CD14-positive monocyte (primary cell): Measurements from ENCODE around the gene RAPGEF2. TPM values are rescaled to one million over a fixed set of nuclear protein-coding genes. Genes with fewer than 3 reads are reported as not detected.

Experiments used
- DNase-seq, 3 donors: peaks; one replicate each; pipeline ENCODE4 v3.0.0-alpha.2; 2011 to 2022
- H2AFZ ChIP-seq: 2 replicates; pipeline ENCODE4 v1.6.0; 2012; ENCODE audit warnings: mild to moderate bottlenecking, low read depth, low read length, inconsistent platforms; ENCODE audit not compliant: insufficient read depth, poor library complexity, severe bottlenecking
- H3K27ac ChIP-seq, 2 donors: 1 replicate in 1 of 2; 2 replicates in 1 of 2; pipeline ENCODE4 v1.5.1; 2012 to 2013; ENCODE audit warnings: low read length in 2 of 2, control low read depth in 1 of 2, inconsistent platforms in 1 of 2, low read depth in 1 of 2, mild to moderate bottlenecking in 1 of 2
- H3K27me3 ChIP-seq, 2 donors: one replicate each; pipeline versions ENCODE4 v1.6.0 to v1.6.1; 2011 to 2013; ENCODE audit warnings: low read length in 2 of 2; ENCODE audit not compliant: control insufficient read depth in 2 of 2, insufficient read depth in 2 of 2
- H3K36me3 ChIP-seq, 2 donors: replicated peaks in 1 of 2; 1 replicate in 1 of 2; 2 replicates in 1 of 2; pipeline versions ENCODE4 v1.5.1 to v1.6.1; 2012 to 2013; ENCODE audit warnings: low read length in 2 of 2, control low read depth in 1 of 2, inconsistent platforms in 1 of 2, mild to moderate bottlenecking in 1 of 2; ENCODE audit not compliant: insufficient read depth in 2 of 2, control insufficient read depth in 1 of 2
- H3K4me1 ChIP-seq, 2 donors: 1 replicate in 1 of 2; 2 replicates in 1 of 2; pipeline versions ENCODE4 v1.5.1 to v1.6.1; 2012 to 2013; ENCODE audit warnings: low read length in 2 of 2, control low read depth in 1 of 2, inconsistent platforms in 1 of 2, mild to moderate bottlenecking in 1 of 2, moderate library complexity in 1 of 2; ENCODE audit not compliant: insufficient read depth in 2 of 2, control insufficient read depth in 1 of 2
- H3K4me2 ChIP-seq: replicated peaks from 2 replicates; pipeline ENCODE3; 2012; ENCODE audit warnings: low read length, moderate library complexity, mild to moderate bottlenecking; ENCODE audit not compliant: poor library complexity, severe bottlenecking; ENCODE audit errors: extremely low read depth
- H3K4me3 ChIP-seq, 3 experiments: fragments of 200-600 bp in 1 of 3; sonication (generic) in 1 of 3; replicated peaks in 1 of 3; 1 replicate in 2 of 3; 2 replicates in 1 of 3; pipeline ENCODE4 v1.5.1; 2011 to 2013; ENCODE audit warnings: low read length in 3 of 3, mild to moderate bottlenecking in 3 of 3, control low read depth in 2 of 3, low read depth in 2 of 3, inconsistent platforms in 1 of 3, moderate library complexity in 1 of 3
- H3K79me2 ChIP-seq: 2 replicates; pipeline ENCODE4 v1.6.0; 2012; ENCODE audit warnings: mild to moderate bottlenecking, control low read depth, inconsistent platforms, low read length, moderate library complexity; ENCODE audit not compliant: insufficient read depth
- H3K9ac ChIP-seq: 2 replicates; pipeline ENCODE4 v1.6.0; 2017; ENCODE audit warnings: low read length, mild to moderate bottlenecking; ENCODE audit not compliant: insufficient read depth, poor library complexity, severe bottlenecking
- H3K9me3 ChIP-seq, 2 donors: replicated peaks in 1 of 2; 1 replicate in 1 of 2; 2 replicates in 1 of 2; pipeline versions ENCODE4 v1.5.1 to v1.6.1; 2012 to 2013; ENCODE audit warnings: low read length in 2 of 2, control low read depth in 1 of 2; ENCODE audit not compliant: control insufficient read depth in 1 of 2, insufficient read depth in 1 of 2
- H4K20me1 ChIP-seq: 2 replicates; pipeline ENCODE4 v1.6.0; 2012; ENCODE audit warnings: mild to moderate bottlenecking, low read length, control low read depth, moderate library complexity; ENCODE audit not compliant: insufficient read depth
- H3K27ac Mint-ChIP-seq, 7 donors: one replicate each; pipeline ENCODE4 v1.8.0; 2020; ENCODE audit warnings: mild to moderate bottlenecking in 7 of 7, mixed read lengths in 7 of 7, moderate library complexity in 6 of 7, inconsistent platforms in 2 of 7
- H3K27me3 Mint-ChIP-seq, 3 donors: one replicate each; pipeline ENCODE4 v1.8.0; 2021 to 2022; ENCODE audit warnings: low read depth in 3 of 3, mild to moderate bottlenecking in 3 of 3, mixed read lengths in 3 of 3, moderate library complexity in 3 of 3, inconsistent platforms in 1 of 3
- H3K36me3 Mint-ChIP-seq, 2 donors: one replicate each; pipeline ENCODE4 v1.8.0; 2020; ENCODE audit warnings: mixed read lengths in 2 of 2, inconsistent platforms in 1 of 2, mild to moderate bottlenecking in 1 of 2
- H3K4me1 Mint-ChIP-seq: one replicate; pipeline ENCODE4 v1.8.0; 2020; ENCODE audit warnings: mild to moderate bottlenecking, mixed read lengths
- H3K4me3 Mint-ChIP-seq, 2 donors: one replicate each; pipeline ENCODE4 v1.8.0; 2020; ENCODE audit warnings: mild to moderate bottlenecking in 2 of 2, mixed read lengths in 2 of 2, moderate library complexity in 1 of 2
- H3K9me3 Mint-ChIP-seq, 7 donors: one replicate each; pipeline ENCODE4 v1.8.0; 2020 to 2022; ENCODE audit warnings: mixed read lengths in 7 of 7, mild to moderate bottlenecking in 6 of 7, moderate library complexity in 6 of 7, inconsistent platforms in 2 of 7
- WGBS: methylation state at CpG from one replicate; pipeline ENCODE4 v1.1.5; 2013; ENCODE audit warnings: missing lambda C conversion rate; ENCODE audit not compliant: insufficient coverage; 5-methylcytosine and 5-hydroxymethylcytosine counted together
- intact Hi-C, 2 donors: fragments of 100-400 bp; cut with micrococcal nuclease; formaldehyde crosslinking; loops; one replicate each; pipeline versions ENCODE4 v1.15.0 to v1.15.1; 2023
- polyA minus RNA-seq: library from RNA; depleted of rRNA, polyadenylated mRNA; stranded (reverse); fragments of >200 nt; gene quantifications from 2 replicates; pipeline ENCODE4 v1.2.3, GENCODE V29; 2012
- polyA plus RNA-seq, 3 donors: library from polyadenylated mRNA; depleted of rRNA in 1 of 3; unstranded in 2 of 3; stranded (reverse) in 1 of 3; fragments of 300-500 nt in 2 of 3; fragments of >200 nt in 1 of 3; fragmentation: Illumina TruSeq in 2 of 3; gene quantifications; 1 replicate in 2 of 3; 2 replicates in 1 of 3; pipeline ENCODE4 v1.2.3, GENCODE V29; 2012 to 2021
- total RNA-seq, 12 experiments: library from RNA in 1 of 12; stranded (reverse) in 1 of 12; fragments of 120-200 nt in 1 of 12; gene quantifications; one replicate each; pipeline ENCODE4 v1.2.4 and lab custom pipeline; 2013 to 2026; ENCODE audit warnings: mixed read lengths in 6 of 12, inconsistent platforms in 1 of 12
- TF ChIP-seq, protein P1 (sequence below): fragments of 200-600 bp; IDR thresholded peaks from one replicate; pipeline ENCODE4 v1.8.0; 2022; ENCODE audit warnings: antibody characterized with exemption, mild to moderate bottlenecking

RAPGEF2 gene, protein sequence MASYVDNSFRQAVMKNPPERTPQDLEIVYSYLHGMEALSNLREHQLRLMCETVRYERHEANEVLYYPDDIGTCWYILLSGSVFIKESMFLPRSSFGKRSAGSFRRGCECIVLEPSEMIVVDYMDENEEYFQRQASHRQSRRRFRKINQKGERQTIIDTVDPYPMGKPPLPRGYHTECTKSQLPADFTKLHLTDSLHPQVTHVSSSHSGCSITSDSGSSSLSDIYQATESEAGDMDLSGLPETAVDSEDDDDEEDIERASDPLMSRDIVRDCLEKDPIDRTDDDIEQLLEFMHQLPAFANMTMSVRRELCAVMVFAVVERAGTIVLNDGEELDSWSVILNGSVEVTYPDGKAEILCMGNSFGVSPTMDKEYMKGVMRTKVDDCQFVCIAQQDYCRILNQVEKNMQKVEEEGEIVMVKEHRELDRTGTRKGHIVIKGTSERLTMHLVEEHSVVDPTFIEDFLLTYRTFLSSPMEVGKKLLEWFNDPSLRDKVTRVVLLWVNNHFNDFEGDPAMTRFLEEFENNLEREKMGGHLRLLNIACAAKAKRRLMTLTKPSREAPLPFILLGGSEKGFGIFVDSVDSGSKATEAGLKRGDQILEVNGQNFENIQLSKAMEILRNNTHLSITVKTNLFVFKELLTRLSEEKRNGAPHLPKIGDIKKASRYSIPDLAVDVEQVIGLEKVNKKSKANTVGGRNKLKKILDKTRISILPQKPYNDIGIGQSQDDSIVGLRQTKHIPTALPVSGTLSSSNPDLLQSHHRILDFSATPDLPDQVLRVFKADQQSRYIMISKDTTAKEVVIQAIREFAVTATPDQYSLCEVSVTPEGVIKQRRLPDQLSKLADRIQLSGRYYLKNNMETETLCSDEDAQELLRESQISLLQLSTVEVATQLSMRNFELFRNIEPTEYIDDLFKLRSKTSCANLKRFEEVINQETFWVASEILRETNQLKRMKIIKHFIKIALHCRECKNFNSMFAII (N-terminal part only)
- 42.7 TPM for total RNA-seq (2013)
- polyA plus RNA-seq (10 to 100 TPM in 1 of 3 donors, 1 to 10 TPM in 2; 1.5 to 29.8 (median 2.0) TPM), polyA minus RNA-seq (26.6 and 54.3 TPM in 2 replicates), total RNA-seq (lab: John Stamatoyannopoulos, UW) (200 to 1,086 (median 281) reads per million in 11 experiments)

- peak within 1 kb of the TSS; percentile 84 to 94 (median 87) for H3K4me3 ChIP-seq
- peak within 1 kb of the TSS; percentile 95 for H3K9ac ChIP-seq
- Mint-ChIP-seq H3K4me3 (peak within 1 kb of the TSS; percentile 81 to 89), H3K9me3 (no peaks in the 10 kb centered on the region), H3K36me3 (peaks cover 3 to 11% of the 10 kb centered on the region in 2 donors), H3K27ac (peak within 1 kb of the TSS; percentile 74 to 91 (median 82)), H3K4me1 (peaks cover 38% of the 10 kb centered on the region), H3K27me3 (peaks cover 13 to 25% (median 22%) of the 10 kb centered on the region in 3 donors)
- TF ChIP-seq, protein P1, sequence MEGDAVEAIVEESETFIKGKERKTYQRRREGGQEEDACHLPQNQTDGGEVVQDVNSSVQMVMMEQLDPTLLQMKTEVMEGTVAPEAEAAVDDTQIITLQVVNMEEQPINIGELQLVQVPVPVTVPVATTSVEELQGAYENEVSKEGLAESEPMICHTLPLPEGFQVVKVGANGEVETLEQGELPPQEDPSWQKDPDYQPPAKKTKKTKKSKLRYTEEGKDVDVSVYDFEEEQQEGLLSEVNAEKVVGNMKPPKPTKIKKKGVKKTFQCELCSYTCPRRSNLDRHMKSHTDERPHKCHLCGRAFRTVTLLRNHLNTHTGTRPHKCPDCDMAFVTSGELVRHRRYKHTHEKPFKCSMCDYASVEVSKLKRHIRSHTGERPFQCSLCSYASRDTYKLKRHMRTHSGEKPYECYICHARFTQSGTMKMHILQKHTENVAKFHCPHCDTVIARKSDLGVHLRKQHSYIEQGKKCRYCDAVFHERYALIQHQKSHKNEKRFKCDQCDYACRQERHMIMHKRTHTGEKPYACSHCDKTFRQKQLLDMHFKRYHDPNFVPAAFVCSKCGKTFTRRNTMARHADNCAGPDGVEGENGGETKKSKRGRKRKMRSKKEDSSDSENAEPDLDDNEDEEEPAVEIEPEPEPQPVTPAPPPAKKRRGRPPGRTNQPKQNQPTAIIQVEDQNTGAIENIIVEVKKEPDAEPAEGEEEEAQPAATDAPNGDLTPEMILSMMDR = no peak
- H3K4me2 ChIP-seq = peak within 1 kb of the TSS; percentile 89
- no peaks in the 10 kb centered on the region for H3K9me3 ChIP-seq
- WGBS = under 1% methylated on average over 96 of the region's 100 CpGs
- peak; percentile 87 to 89 (median 87) for DNase-seq
- H4K20me1 ChIP-seq = peaks cover 37% of the 10 kb centered on the region
- peaks cover 9 to 18% of the 10 kb centered on the region in 2 donors for H3K27me3 ChIP-seq
- peaks cover 43% of the 10 kb centered on the region for H3K79me2 ChIP-seq
- H3K27ac ChIP-seq = peak within 1 kb of the TSS; percentile 76 to 92
- H3K4me1 ChIP-seq = peaks cover 29 to 38% of the 10 kb centered on the region in 2 donors
- intact Hi-C loops = loop anchor here (5.0 to 10.0 kb wide), 2 partner anchors 72 to 74 kb away; no protein-coding TSS in a partner anchor
- no peaks in the 10 kb centered on the region for H3K36me3 ChIP-seq
- H2AFZ ChIP-seq = peak within 1 kb of the TSS; percentile 93
Measured at GRCh38 chr4:159102622-159103383, at the start of gene RAPGEF2. Gene RAPGEF2 (plus strand): TSS chr4:159103079. CDS start chr4:159104163, 1,084 bp downstream.
